Measurements from ENCODE around the gene OR10G8. TPM values are rescaled to one million over a fixed set of nuclear protein-coding genes. Genes with fewer than 3 reads are reported as not detected.

OR10G8 gene
- total RNA-seq, 2 donors from 2014 or later = not detected

GRCh38 chr11:124036666-124037065 lies 10.1 kb downstream of the OR10G8 start:
- TF ChIP-seq CTCF (IDR thresholded peaks at IDR 0.05) = no peak
- no peaks in the 10 kb centered on the region for H3K27me3 ChIP-seq
- H3K4me1 ChIP-seq = no peaks in the 10 kb centered on the region
- no peaks in the 10 kb centered on the region for H3K36me3 ChIP-seq
- no peaks in the 10 kb centered on the region for H3K9me3 ChIP-seq
- DNase-seq (ENCODE audit: low spot score) = no peak
- H3K4me3 ChIP-seq = no peak overlapping the region
- no peak overlapping the region for H3K27ac ChIP-seq

GRCh38 chr11:124039557-124039956 lies 13.0 kb downstream of the OR10G8 start:
- H3K9me3 ChIP-seq = no peaks in the 10 kb centered on the region
- H3K4me3 ChIP-seq = no peak overlapping the region
- TF ChIP-seq CTCF (IDR thresholded peaks at IDR 0.05) = no peak
- H3K4me1 ChIP-seq = no peaks in the 10 kb centered on the region
- H3K36me3 ChIP-seq = no peaks in the 10 kb centered on the region
- no peaks in the 10 kb centered on the region for H3K27me3 ChIP-seq
- no peak for DNase-seq (ENCODE audit: low spot score)
- H3K27ac ChIP-seq = no peak overlapping the region

GRCh38 chr11:124041254-124041653 lies 14.7 kb downstream of the OR10G8 start, which contains the start of gene OR10G7:
Gene OR10G7 (minus strand): TSS chr11:124041325. CDS start chr11:124039001, 2,324 bp downstream.
- no peak within 1 kb of the TSS for H3K27ac ChIP-seq
- DNase-seq (ENCODE audit: low spot score) = no peak
- H3K27me3 ChIP-seq = no peaks in the 10 kb centered on the region
- no peaks in the 10 kb centered on the region for H3K36me3 ChIP-seq
- no peak for TF ChIP-seq CTCF (IDR thresholded peaks at IDR 0.05)
- no peaks in the 10 kb centered on the region for H3K4me1 ChIP-seq
- H3K4me3 ChIP-seq = no peak within 1 kb of the TSS
- no peaks in the 10 kb centered on the region for H3K9me3 ChIP-seq

- no peaks in the 10 kb centered on the region for H3K4me1 ChIP-seq
- no peak for DNase-seq (ENCODE audit: low spot score)
- H3K27me3 ChIP-seq = no peaks in the 10 kb centered on the region
- no peak for TF ChIP-seq CTCF (IDR thresholded peaks at IDR 0.05)
- no peak overlapping the region for H3K4me3 ChIP-seq
- H3K9me3 ChIP-seq = no peaks in the 10 kb centered on the region
- no peak overlapping the region for H3K27ac ChIP-seq
- no peaks in the 10 kb centered on the region for H3K36me3 ChIP-seq
Observed at GRCh38 chr11:124043420-124043819, 16.8 kb downstream of the OR10G8 start.

GRCh38 chr11:124050748-124051147 lies 24.1 kb downstream of the OR10G8 start:
- Histone ChIP-seq H3K4me1 (no peaks in the 10 kb centered on the region), H3K27ac (no peak overlapping the region), H3K27me3 (no peaks in the 10 kb centered on the region), H3K36me3 (no peaks in the 10 kb centered on the region), H3K4me3 (no peak overlapping the region), H3K9me3 (no peaks in the 10 kb centered on the region)
- no peak for TF ChIP-seq CTCF (IDR thresholded peaks at IDR 0.05)
- no peak for DNase-seq (ENCODE audit: low spot score)

- Histone ChIP-seq H3K9me3 (no peaks in the 10 kb centered on the region), H3K27me3 (no peaks in the 10 kb centered on the region), H3K27ac (no peak overlapping the region), H3K36me3 (no peaks in the 10 kb centered on the region), H3K4me1 (no peaks in the 10 kb centered on the region), H3K4me3 (no peak overlapping the region)
- no peak for TF ChIP-seq CTCF (IDR thresholded peaks at IDR 0.05)
- DNase-seq (ENCODE audit: low spot score) = no peak
Observed at GRCh38 chr11:124052966-124053365, 26.4 kb downstream of the OR10G8 start.
